Inferior parietal cortex (tissue), 1 donor: Measurements from ENCODE around the gene SPO11.

Experiments used
- DNase-seq: peaks from one replicate; pipeline ENCODE4 v3.0.0-alpha.2; 2016; ENCODE audit errors: extremely low spot score

The SPO11 gene

DNA sequence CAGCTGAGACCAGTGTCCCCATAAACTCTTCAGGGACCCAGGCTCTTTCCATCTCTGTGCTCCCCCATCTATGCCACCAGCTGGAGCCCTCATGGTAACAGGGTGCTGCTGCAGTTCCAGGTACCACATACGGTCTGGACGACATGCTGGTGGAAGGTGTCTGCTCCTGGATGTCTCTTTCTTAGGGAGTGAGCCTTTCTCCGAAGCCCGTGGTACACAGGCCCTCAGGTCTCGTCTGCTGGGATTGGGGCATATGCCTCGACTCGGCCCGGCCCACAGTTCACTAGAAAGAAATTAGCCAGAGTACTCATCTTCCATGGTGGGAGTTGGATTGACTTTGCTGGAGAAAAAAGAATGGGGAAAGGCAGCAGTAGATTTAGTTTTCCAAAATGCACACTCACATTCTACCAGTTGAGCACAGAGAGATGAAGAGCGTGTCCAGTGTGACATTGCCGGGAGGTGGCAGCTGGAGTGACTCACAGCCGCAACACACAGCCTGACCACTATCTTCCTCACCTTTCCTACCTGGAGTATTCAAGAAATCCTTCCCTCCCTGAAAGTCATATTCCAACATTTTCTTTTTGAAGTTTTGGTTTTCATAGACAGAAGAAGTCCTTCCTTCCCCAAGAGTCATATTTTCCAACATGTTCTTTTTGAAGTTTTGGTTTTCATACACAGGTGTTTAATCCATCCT lies 18.6 kb upstream of the SPO11 start:
- no peak for DNase-seq

GRCh38 chr20:57312138-57312537 lies 17.5 kb upstream of the SPO11 start:
- DNase-seq: no peak

GRCh38 chr20:57313230-57313629 lies 16.4 kb upstream of the SPO11 start:
- no peak for DNase-seq

- no peak for DNase-seq
Observed at GRCh38 chr20:57313951-57314350, 15.7 kb upstream of the SPO11 start.

GRCh38 chr20:57315083-57315975 lies 14.3 kb upstream of the SPO11 start:
- no peak for DNase-seq

DNA sequence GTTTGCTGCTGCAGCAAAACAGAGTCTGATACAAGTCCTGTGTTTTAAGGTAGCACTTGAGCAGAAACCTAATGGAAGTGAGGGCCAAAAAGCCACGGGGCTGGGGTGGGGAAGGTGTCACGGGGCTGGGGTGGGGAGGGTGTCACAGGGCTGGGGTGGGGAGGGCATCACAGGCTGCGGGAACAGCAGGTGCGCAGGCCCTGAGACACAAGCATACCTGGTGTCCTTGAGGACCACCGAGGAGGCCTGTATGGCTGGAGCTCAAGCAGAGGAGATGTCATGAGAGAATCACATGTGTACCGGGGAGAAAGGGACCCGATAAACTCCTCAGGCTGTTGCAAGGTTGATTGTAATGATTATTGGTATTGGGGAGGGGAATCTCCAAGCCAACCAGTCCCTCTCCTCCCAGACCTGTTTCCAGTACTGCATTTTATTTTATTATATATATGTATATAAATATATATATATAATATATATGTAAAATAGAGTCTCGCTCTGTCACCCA lies 13.6 kb upstream of the SPO11 start:
- DNase-seq: no peak

GRCh38 chr20:57316795-57317201 lies 12.8 kb upstream of the SPO11 start:
- no peak for DNase-seq

GRCh38 chr20:57317316-57317788 lies 12.3 kb upstream of the SPO11 start:
- no peak for DNase-seq

DNA sequence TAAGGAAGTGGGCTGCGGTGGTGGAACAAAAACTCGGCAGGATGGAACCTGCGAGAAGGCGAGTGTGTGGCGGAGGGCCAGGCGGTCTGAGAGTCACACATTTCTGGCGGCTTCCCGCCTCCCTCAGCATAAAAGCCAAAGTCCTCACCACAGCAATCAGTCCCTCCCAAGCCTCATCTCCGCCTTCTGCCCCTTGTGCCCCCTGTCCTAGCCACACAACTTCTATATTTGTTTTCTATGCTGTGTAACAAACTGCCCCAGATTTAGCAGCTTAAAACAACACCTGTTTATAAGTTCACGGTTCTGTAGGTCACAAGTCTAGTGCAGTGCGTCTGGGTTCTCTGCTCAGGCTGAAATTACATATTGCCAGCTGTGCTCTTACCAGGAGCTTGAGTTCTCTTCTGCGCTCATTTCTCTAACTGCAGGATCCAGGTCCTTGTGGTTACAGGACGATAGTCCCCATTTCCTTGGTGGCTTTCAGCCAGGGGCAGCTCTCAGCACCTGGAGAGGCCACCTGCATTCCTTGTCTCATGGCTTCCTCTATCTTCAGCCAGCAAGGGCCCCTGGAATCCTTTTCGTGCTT lies 11.7 kb upstream of the SPO11 start:
- no peak for DNase-seq

DNA sequence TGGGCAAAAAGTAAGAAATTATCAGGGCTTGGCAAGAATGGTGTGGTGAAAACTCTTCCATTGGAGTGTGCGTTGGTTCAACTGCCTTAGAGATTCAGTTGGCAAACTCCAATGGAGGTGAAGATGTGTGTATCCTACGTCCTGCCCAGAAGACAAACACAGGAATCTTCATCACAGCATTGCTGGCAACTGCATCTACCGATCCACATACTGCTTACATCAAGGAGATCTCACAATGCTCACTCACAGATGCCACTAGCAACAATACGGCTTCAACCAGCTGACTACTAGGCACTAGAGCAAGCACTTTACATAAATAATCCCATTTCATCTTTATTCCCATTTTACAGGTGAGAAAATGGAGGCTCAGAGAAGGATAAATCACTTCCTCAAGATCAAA lies 10.0 kb upstream of the SPO11 start:
- no peak for DNase-seq

- no peak for DNase-seq
Observed at GRCh38 chr20:57320358-57320757, 9.2 kb upstream of the SPO11 start.

DNA sequence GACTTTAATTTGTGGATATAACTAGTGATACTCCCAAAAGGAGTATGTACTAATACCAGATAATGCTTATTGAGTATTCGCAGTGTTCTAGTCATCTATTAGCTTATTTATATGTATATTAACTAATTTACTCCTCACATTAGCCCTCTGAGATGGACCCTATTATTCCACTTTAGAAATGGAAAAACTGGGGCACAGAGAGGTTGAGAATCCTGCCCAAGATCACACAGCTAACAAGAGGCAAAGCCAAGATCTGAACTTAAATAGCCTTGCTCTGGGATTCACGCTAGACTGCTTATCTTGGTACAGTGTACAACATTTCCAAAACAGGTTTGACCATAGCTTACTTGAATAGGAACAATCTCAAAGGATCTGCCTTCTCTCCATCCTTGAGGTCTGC lies 8.5 kb upstream of the SPO11 start:
- no peak for DNase-seq

GRCh38 chr20:57322476-57322875 lies 7.1 kb upstream of the SPO11 start:
- no peak for DNase-seq

GRCh38 chr20:57323034-57323433 lies 6.6 kb upstream of the SPO11 start:
- DNase-seq: no peak

DNA sequence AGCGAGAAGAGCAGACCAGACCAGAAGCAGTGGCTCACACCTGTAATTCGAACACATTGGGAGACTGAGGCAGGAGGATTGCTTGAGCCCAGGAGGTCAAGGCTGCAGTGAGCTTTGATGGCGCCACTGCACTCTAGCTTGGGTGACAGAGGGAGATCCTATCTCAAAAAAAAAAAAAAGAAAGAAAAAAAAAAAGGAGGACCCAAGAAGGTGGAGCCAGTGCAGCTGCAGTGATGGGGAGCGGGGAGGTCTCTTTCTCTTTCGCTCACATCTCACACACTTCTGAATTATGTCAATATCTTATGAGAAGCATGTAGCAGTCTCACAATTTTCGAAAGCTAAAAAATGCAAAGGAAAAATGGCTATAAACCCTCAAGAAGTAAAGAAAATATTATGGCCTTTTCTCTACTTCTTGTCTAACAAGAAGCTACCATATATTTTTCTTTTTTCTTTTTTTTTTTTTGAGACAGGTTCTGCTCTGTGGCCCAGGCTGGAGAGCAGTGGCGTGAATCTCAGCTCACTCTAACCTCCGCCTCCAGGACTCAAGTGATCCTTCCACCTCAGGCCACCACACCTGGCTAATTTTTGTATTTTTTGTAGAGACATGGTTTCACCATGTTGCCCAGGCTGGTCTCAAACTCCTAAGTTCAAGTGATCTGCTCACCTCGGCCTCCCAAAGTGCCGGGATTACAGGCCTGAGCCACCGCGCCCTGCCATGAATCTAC lies 3.8 kb upstream of the SPO11 start:
- no peak for DNase-seq

DNA sequence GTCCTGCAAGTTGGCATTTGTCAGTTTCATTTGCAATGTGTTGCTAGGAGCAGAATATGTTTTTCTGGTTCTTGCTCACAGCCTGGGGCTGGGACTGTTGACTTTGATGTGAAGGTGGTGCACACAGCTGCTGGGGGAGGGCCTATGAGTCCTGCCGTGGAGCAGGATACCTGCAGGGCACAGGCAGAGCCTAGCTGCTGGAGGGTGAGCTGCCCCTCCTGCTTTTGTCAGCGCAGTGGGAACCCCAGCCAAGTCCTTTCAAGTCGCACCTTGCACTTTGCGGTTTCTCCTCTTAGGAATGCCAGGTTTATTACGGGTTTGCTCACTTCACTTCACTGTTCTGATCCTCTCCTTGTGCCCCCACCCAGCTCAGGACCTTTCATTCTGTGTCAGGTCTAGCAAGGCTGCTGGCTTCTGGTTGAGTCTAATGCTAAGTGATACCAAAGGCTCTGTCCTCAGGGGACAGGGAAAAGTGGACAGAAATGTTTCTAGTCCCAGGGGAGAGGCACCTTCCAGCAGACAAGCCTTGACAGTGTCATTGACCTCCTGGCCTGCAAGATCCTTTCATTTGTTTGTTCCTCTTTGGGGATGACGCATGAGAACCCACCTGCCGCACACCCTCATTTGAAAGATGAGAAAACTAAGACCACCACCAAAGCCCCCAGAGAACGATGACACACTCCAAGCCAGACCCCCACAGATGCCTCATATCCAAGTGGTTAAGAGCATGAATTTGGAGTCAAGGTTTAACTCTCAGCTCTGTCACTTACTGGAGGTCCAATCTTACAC lies 2.7 kb upstream of the SPO11 start:
- no peak for DNase-seq

- DNase-seq: no peak
Observed at GRCh38 chr20:57327820-57328219, 1.8 kb upstream of the SPO11 start.

- DNase-seq: peak; percentile 43
Observed at GRCh38 chr20:57330998-57331397, 1.4 kb downstream of the SPO11 start.

- no peak for DNase-seq
Observed at GRCh38 chr20:57332105-57333089, 2.8 kb downstream of the SPO11 start.

- DNase-seq: no peak
Observed at GRCh38 chr20:57335392-57335791, 5.8 kb downstream of the SPO11 start.
